Peyer's patch (tissue), 4 donors: Measurements from ENCODE around the gene ABR.

Experiments used
- POLR2A ChIP-seq, 2 donors: fragments of 450-650 bp; IDR thresholded peaks; one replicate each; pipeline ENCODE4 v1.5.1; 2017; ENCODE audit warnings: antibody characterized with exemption in 2 of 2, mild to moderate bottlenecking in 2 of 2, moderate library complexity in 2 of 2
- TF ChIP-seq, protein P1 (sequence below), 6 experiments: fragments of 450-650 bp in 4 of 6; fragments of 200-600 bp in 2 of 6; sonication (generic) in 1 of 6; IDR thresholded peaks; one replicate each; pipeline ENCODE4 v1.5.1; 2017 to 2019; ENCODE audit warnings: antibody characterized with exemption in 6 of 6, mild to moderate bottlenecking in 3 of 6, moderate library complexity in 1 of 6

DNA sequence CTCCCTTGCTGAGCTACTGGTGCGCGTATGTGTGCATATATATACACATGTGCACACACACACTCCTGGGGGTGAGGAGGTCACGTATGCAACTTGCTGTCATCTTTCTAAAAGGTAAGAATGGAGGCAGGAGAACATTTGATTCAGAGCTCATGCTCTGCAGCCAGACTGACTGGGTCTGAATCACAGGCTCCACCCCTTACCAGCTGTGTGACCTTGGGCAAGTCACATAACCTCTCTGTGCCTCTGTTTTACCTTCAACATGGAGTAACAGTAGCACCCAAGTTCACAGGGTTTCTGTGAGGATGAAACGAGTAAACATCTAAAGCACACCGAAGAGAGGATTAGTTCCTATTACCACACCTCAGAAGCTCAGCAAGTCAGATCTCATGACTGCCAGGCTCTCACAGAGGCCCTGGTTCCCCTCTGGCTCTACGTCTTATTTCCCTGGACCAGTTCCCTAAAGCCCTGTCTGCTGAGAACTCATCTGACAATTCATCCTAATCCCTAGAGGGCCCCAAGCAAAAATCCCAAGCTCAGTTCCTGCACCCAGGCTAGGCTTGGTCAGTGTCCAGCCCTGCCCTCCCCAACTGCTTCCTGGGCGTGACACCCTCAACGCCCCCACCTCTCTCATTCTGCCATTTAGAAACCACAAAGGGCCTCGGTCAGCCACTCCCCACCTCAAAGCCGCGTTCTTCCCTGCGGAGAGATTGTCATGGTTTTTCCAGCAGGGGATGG is 28.7 kb downstream of the ABR start:
- no peak for TF ChIP-seq POLR2A (IDR thresholded peaks at IDR 0.05)
- TF ChIP-seq, protein P1, sequence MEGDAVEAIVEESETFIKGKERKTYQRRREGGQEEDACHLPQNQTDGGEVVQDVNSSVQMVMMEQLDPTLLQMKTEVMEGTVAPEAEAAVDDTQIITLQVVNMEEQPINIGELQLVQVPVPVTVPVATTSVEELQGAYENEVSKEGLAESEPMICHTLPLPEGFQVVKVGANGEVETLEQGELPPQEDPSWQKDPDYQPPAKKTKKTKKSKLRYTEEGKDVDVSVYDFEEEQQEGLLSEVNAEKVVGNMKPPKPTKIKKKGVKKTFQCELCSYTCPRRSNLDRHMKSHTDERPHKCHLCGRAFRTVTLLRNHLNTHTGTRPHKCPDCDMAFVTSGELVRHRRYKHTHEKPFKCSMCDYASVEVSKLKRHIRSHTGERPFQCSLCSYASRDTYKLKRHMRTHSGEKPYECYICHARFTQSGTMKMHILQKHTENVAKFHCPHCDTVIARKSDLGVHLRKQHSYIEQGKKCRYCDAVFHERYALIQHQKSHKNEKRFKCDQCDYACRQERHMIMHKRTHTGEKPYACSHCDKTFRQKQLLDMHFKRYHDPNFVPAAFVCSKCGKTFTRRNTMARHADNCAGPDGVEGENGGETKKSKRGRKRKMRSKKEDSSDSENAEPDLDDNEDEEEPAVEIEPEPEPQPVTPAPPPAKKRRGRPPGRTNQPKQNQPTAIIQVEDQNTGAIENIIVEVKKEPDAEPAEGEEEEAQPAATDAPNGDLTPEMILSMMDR (IDR thresholded peaks at IDR 0.05): no peak
